WTC11 (cell line): ENCODE results near the gene ACSF3. TPM values are rescaled to one million over a fixed set of nuclear protein-coding genes. Genes with fewer than 3 reads are reported as not detected.

Experiments used
- ATAC-seq: fragments of 200-7000 bp; cut with Tn5 transposase; 2 replicates; pipeline ENCODE4 v1.10.0; 2021; ENCODE audit warnings: mild to moderate bottlenecking, moderate library complexity
- CTCF ChIA-PET: fragments of 300-600 bp; sonication (Branson Sonifier 250); formaldehyde crosslinking; loops from one replicate; lab custom pipeline; 2021; ENCODE audit warnings: antibody characterized with exemption; lab: Charles Lee
- POLR2A ChIA-PET: fragments of 350-600 bp; sonication (Branson Sonifier 250); formaldehyde crosslinking; loops from one replicate; lab custom pipeline; 2021; ENCODE audit warnings: antibody characterized with exemption; lab: Charles Lee
- DNase-seq: peaks from one replicate; pipeline ENCODE4 v3.0.0; 2021; ENCODE audit warnings: low spot score
- H3K27ac Mint-ChIP-seq: 2 replicates; pipeline ENCODE4 v1.8.0; 2021; ENCODE audit warnings: mixed read lengths
- H3K27me3 Mint-ChIP-seq: 2 replicates; pipeline ENCODE4 v1.8.0; 2021; ENCODE audit warnings: low read depth, mild to moderate bottlenecking, moderate library complexity, mixed read lengths
- H3K36me3 Mint-ChIP-seq: 2 replicates; pipeline ENCODE4 v1.8.0; 2021; ENCODE audit warnings: mixed read lengths
- H3K4me1 Mint-ChIP-seq: 2 replicates; pipeline ENCODE4 v1.8.0; 2022; ENCODE audit warnings: mixed read lengths
- H3K4me3 Mint-ChIP-seq: 2 replicates; pipeline ENCODE4 v1.8.0; 2021; ENCODE audit warnings: mild to moderate bottlenecking, moderate library complexity, mixed read lengths
- H3K9me3 Mint-ChIP-seq: 2 replicates; pipeline ENCODE4 v1.8.0; 2021; ENCODE audit warnings: mixed read lengths
- ARID4B ChIP-seq: sonication (generic); formaldehyde crosslinking; IDR thresholded peaks from 2 replicates; pipeline ENCODE4 v1.8.0; 2023; ENCODE audit warnings: missing genetic modification reagents, mild to moderate bottlenecking, borderline replicate concordance
- FOXP4 ChIP-seq: sonication (generic); formaldehyde crosslinking; IDR thresholded peaks from 2 replicates; pipeline ENCODE4 v1.8.0; 2022; ENCODE audit warnings: mild to moderate bottlenecking, missing genetic modification reagents
- IRF1 ChIP-seq: sonication (generic); formaldehyde crosslinking; IDR thresholded peaks from 2 replicates; pipeline ENCODE4 v1.8.0; 2023; ENCODE audit warnings: missing genetic modification reagents
- PRDM15 ChIP-seq: sonication (generic); formaldehyde crosslinking; IDR thresholded peaks from 2 replicates; pipeline ENCODE4 v1.8.0; 2022; ENCODE audit warnings: missing genetic modification reagents
- TCF7 ChIP-seq: sonication (generic); formaldehyde crosslinking; IDR thresholded peaks from 2 replicates; pipeline ENCODE4 v1.8.0; 2022; ENCODE audit warnings: mild to moderate bottlenecking, low read depth, missing genetic modification reagents, moderate library complexity
- TP53 ChIP-seq: sonication (generic); formaldehyde crosslinking; IDR thresholded peaks from 2 replicates; pipeline ENCODE4 v1.8.1; 2023; ENCODE audit warnings: mild to moderate bottlenecking, missing genetic modification reagents
- USF1 ChIP-seq: sonication (generic); formaldehyde crosslinking; IDR thresholded peaks from 2 replicates; pipeline ENCODE4 v1.8.0; 2022; ENCODE audit warnings: mild to moderate bottlenecking, missing genetic modification reagents
- ZMAT4 ChIP-seq: fragments of 250-450 bp; sonication (Bioruptor Pico); IDR thresholded peaks from 2 replicates; pipeline ENCODE4 v1.9.0; 2021; ENCODE audit warnings: mild to moderate bottlenecking
- ZNF219 ChIP-seq: sonication (generic); formaldehyde crosslinking; IDR thresholded peaks from 2 replicates; pipeline ENCODE4 v1.8.0; 2023; ENCODE audit warnings: missing genetic modification reagents, mild to moderate bottlenecking, borderline replicate concordance
- ZNF396 ChIP-seq: fragments of 250-450 bp; sonication (Bioruptor Pico); IDR thresholded peaks from 2 replicates; pipeline ENCODE4 v1.8.0; 2021; ENCODE audit warnings: mild to moderate bottlenecking, moderate library complexity, borderline replicate concordance
- ZNF423 ChIP-seq: fragments of 250-450 bp; sonication (Bioruptor Pico); IDR thresholded peaks from 2 replicates; pipeline ENCODE4 v2.1.2; 2022; ENCODE audit warnings: mild to moderate bottlenecking, moderate library complexity
- total RNA-seq: library from RNA; stranded (reverse); gene quantifications from 3 replicates; pipeline ENCODE4 v1.2.3, GENCODE V29; 2021

ACSF3 gene
- total RNA-seq, 1 experiment from 2014 or later, result 22.9 TPM

GRCh38 chr16:89117975-89118289 is 24.3 kb downstream of the ACSF3 start:
- Mint-ChIP-seq H3K27me3 (no peaks in the 10 kb centered on the region), H3K4me1 (peaks cover 9% of the 10 kb centered on the region), H3K36me3 (peaks cover 40% of the 10 kb centered on the region), H3K9me3 (no peaks in the 10 kb centered on the region)
- no peak for ATAC-seq
- POLR2A ChIA-PET, result interaction anchor here (1.1 kb wide), 1 partner anchor 29 kb away, joined by 3 read pairs; no protein-coding TSS in a partner anchor
- TF ChIP-seq USF1 (CRISPR knock-in tag) (no peak), ZNF396 (CRISPR knock-in tag) (no peak), ARID4B (CRISPR knock-in tag) (no peak), IRF1 (CRISPR knock-in tag) (no peak), ZNF219 (CRISPR knock-in tag) (no peak), PRDM15 (no peak), TP53 (CRISPR knock-in tag) (no peak), ZMAT4 (CRISPR knock-in tag) (no peak), FOXP4 (CRISPR knock-in tag) (no peak), TCF7 (CRISPR knock-in tag) (no peak), ZNF423 (CRISPR knock-in tag) (no peak)
- TF ChIP-seq, all 79 proteins: peak for 0
- DNase-seq, result peak; percentile 8
- CTCF ChIA-PET, result interaction anchor here (0.6 to 1.5 kb wide), 3 partner anchors 50 to 374 kb away, joined by 3 to 7 read pairs (median 3); no protein-coding TSS in a partner anchor
- no peak overlapping the region for H3K4me3 Mint-ChIP-seq
- peak overlapping the region; percentile 89 for H3K27ac Mint-ChIP-seq
